NCI-H460 (cell line): ENCODE results near the gene PSMC3. TPM values are rescaled to one million over a fixed set of nuclear protein-coding genes. Genes with fewer than 3 reads are reported as not detected.

Experiments used
- DNase-seq: peaks from one replicate; pipeline ENCODE4 v3.0.0-alpha.2; 2016; ENCODE audit warnings: low read depth; ENCODE audit errors: extremely low read depth
- total RNA-seq: library from RNA; depleted of rRNA; stranded (reverse); fragments of >200 nt; shearing (Covaris generic); gene quantifications from 2 replicates; pipeline ENCODE4 v1.2.3, GENCODE V29; 2014

Gene PSMC3
- total RNA-seq, 1 experiment from 2014 or later = 120 TPM

GRCh38 chr11:47414685-47415070 lies 11.6 kb downstream of the PSMC3 start:
- DNase-seq = no peak

GRCh38 chr11:47413908-47414684 lies 12.1 kb downstream of the PSMC3 start:
- no peak for DNase-seq

GRCh38 chr11:47413351-47413750 lies 12.9 kb downstream of the PSMC3 start:
- no peak for DNase-seq

DNA sequence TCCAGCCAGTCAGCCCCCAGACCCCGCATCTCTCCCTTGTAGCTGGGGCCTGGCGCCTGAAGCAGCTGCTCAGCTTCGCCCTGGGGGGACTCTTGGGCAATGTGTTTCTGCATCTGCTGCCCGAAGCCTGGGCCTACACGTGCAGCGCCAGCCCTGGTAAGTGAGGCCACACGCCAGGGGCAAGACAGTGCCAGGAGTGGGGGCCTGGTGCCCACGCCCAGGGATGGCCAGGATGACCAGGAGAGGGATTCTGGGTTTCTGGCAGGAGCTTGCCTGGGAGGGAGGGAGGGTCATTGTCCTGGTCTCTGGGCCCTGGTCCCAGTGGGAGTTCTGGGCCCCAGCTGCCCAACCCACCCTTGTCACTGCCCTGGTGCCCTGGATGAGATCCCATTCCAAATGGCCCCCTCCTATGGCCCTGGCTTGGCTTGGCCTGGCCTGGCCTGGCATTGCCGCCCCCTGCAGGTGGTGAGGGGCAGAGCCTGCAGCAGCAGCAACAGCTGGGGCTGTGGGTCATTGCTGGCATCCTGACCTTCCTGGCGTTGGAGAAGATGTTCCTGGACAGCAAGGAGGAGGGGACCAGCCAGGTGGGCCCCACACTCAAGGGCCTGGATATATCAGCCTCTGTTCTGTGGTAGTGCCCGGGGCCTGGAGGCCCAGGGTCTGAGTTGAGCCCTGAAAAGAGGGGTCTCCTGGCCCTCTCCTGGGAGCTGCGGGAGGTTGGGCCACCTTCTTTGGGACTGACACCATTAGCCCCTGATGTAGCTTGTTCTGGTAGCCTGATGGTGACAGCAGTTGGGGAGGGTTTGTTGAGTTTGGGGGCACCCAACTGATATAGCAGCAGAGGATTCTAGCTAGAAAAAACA lies 14.1 kb downstream of the PSMC3 start:
- DNase-seq = no peak

GRCh38 chr11:47410370-47411264 lies 15.6 kb downstream of the PSMC3 start:
- no peak for DNase-seq

- no peak for DNase-seq
Measured at GRCh38 chr11:47409440-47410369, 16.5 kb downstream of the PSMC3 start.

GRCh38 chr11:47408598-47409439 lies 17.4 kb downstream of the PSMC3 start:
- no peak for DNase-seq

DNA sequence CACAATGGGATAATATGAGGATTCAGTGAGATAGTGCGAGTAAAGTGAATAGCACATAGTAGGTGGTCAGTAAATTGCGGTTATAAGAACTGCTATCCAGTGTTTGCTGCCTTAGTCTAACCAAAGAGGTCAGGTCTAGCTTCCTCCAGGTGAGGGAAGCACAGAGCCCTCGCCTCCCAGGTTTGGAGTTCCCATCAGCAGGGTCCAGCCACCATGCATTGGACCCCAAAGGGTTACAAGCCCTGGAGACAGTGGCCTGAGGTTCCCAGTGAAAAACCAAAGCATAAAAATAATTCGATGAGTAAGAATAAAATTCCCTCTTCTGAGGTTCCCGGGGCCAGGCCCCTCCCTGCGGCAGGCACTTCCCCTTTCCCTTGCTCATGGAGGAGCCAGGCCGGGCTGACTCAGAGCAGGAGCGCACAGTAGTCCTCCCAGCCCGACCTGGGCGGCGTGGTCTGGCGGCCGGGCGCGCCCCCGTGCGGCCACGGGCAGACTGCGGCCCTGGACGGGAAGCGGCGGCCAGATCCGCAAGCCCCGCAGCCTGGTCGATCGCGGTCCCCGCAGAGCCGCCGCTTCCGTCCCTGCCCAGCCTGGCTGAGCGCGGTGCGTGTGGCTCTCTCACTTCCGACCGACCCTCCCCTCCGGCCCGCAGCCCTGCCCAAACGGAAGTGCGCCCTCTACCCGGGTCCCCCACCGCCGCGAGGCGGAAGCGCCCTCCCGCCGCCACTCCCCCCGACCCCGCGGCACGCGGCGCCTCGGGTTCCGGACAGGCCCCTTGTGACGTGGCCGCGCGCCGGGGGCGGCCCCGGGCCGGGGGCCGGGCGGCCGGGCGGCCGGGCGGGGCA lies 18.3 kb downstream of the PSMC3 start, which contains the start of gene SLC39A13:
Gene SLC39A13 (plus strand): TSS at position 845 of the 845 bp plus-strand sequence. CDS start 1,505 bp downstream, outside the sequence.
- DNase-seq = peak; percentile 86

- DNase-seq = no peak
Measured at GRCh38 chr11:47406896-47407745, 19.1 kb downstream of the PSMC3 start.

GRCh38 chr11:47403571-47403970 lies 22.7 kb downstream of the PSMC3 start:
- no peak for DNase-seq

- no peak for DNase-seq
Measured at GRCh38 chr11:47403135-47403534, 23.1 kb downstream of the PSMC3 start.

- no peak for DNase-seq
Measured at GRCh38 chr11:47400768-47401279, 25.4 kb downstream of the PSMC3 start.

DNA sequence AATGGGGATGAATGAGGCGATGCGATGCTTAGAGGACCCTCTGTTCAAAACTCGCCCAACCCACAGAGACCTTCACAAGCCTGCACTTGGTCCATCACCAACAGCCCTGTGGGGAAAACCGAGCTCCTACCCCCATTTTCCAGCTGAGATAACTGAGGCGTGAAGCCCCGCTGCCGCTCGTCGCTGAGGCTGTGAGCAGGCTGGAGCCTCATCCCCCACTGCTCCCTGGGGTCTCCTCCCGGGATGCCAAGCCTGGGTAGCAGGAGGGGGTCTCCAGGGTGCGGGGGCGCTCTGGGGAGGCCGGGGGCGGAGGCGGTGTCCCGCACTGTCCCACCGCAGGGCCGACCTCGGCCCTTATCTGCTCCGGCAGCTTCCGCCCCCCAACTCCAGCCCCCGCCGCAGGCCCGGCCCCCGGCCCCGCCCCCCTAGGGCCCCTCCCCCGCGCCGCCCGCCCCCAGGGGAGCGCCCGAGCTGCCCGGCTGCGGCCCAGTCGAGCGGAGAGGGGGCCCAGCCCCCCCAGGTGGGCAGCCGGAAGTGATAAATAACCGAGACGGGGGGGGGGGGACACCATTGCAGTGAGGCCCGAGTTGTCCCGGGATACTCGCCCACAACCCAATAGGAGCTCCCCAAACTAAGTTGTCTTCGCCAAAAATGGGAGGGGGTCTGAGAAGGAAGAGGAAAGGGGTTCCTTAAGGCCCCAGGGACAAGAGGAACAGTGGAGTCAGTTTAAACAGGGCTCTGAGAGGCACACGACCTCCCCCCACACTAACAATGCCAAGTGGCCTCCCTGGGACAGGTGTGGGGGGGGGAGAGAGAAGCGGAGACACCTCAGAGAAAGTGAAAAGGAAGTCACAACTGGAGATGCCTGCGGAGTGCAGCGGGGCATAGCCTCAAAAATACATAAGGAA lies 26.1 kb downstream of the PSMC3 start:
- no peak for DNase-seq

GRCh38 chr11:47398551-47398950 lies 27.7 kb downstream of the PSMC3 start:
- DNase-seq = no peak

DNA sequence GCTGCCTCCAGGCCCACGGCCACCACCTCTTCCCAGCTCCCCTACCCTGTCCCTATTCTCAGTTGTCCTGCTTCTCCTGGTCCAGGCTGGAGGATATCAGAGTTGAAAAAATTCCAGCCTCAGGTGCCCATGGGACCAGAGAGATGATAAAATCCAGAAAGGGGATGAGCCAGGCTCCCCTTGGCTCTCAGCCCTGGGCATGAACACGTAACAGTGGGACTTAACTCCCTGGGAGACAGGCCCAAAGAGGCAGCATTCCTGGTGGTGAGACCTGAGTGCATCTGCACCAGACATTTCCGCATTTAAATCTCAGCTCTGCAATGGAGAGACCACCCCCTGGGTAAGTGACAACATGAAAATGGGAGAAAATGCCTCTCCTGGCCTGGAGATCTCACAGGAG lies 28.2 kb downstream of the PSMC3 start:
- no peak for DNase-seq

GRCh38 chr11:47396049-47396320 lies 30.3 kb downstream of the PSMC3 start:
- DNase-seq = no peak
